Islet of Langerhans (tissue), 1 donor: ENCODE measurements around the gene ABHD2.
"Not testable (repeated sequence)": the region's sequence is repeated elsewhere in the genome, so short reads cannot be mapped to it uniquely, and the experiment has no call there.

Experiments used
- FAIRE-seq: peaks from one replicate; lab custom pipeline; 2011; peaks lifted over from hg19 to GRCh38; lab: Jason Lieb, UNC

ABHD2 gene

GRCh38 chr15:89122505-89123180 lies 34.4 kb downstream of the ABHD2 start:
- no peak for FAIRE-seq

- FAIRE-seq, result no peak
Measured at GRCh38 chr15:89123181-89123525, 34.9 kb downstream of the ABHD2 start.

GRCh38 chr15:89125088-89125826 lies 37.0 kb downstream of the ABHD2 start:
- FAIRE-seq, result no peak

DNA sequence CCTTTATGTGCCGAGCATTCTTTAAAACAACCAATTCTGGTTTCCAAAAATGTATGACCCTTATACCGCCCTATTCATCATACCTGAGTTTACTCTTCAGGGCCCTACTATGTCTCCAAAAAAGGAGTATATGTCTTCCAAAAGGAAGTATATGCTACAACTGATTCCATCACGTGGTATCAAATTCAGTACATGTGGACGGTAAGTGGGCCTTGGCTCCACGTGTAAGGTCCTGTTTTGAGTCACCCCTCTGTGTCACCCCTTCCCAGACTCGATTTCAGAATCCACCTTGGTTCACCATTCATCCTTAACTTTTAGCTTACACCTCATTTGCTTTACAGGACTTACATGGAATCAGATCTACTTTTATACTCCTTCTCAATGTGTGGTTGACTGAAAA lies 37.8 kb downstream of the ABHD2 start:
- FAIRE-seq, result no peak

DNA sequence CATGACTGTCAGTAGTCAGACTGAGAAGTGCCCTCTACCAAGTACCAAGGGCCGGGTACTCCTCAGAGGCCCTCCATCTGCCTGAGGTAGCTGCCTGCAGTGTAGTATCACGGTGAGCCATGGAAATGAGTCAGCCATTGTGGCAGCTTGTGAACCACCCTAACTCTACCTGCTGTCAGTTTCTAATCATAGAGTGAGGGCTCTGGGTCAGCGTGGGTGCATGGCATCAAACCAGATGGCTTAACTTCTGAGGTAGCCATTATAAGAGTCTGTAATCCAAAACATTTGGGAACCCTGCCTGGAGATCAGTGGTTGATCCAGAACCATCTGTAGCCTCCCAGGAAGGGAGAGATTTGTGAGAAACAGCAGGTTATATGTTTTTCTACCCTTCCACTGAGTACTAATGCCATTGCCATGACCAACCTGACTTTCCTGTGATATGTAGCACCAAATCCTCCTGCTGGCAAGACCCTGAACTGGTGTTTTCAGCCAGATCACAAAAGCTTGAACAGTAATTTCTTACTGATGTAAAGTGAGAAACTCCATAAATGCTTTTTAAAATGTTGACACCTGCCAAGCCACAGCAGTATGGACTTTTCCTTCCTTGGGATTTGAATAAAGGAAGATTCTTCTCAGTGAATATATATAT lies 38.9 kb downstream of the ABHD2 start:
- FAIRE-seq, result no peak

GRCh38 chr15:89128320-89129122 lies 40.3 kb downstream of the ABHD2 start:
- no peak for FAIRE-seq

DNA sequence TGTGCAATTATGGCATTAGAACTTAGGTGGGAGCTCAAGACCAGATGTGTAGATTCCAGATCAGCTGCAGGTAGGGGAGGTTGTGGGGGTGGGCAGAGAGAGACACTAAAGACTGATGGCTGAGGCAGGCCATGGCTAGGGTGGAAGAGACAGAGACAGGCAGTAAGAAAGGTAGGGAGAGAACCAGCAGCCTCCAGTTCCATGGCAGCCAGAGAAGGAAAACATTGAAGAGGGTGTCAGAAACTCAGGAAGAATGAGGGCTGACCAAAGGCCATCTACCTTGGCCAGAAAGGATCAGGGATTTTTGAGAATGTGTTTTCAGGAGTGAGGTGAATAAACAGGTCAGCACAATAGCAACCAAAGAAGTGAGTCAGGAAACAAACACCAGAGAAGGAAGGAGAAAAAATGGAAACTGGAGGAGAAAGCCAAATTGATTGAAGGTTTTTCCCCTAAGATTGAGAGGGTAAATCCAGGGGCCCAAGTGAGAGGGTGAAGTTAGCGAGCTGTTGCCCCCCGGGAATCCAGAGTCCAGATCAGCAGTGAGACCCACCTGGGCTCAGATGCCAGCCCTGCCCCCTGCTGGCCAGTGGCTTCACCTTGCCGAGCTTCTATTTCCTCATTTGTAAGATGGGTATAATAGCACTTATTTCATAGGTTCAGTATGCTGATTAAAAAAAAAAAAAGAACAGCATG lies 41.0 kb downstream of the ABHD2 start:
- FAIRE-seq, result no peak

- peak; percentile 56 for FAIRE-seq
Measured at GRCh38 chr15:89129816-89130134, 41.5 kb downstream of the ABHD2 start.

DNA sequence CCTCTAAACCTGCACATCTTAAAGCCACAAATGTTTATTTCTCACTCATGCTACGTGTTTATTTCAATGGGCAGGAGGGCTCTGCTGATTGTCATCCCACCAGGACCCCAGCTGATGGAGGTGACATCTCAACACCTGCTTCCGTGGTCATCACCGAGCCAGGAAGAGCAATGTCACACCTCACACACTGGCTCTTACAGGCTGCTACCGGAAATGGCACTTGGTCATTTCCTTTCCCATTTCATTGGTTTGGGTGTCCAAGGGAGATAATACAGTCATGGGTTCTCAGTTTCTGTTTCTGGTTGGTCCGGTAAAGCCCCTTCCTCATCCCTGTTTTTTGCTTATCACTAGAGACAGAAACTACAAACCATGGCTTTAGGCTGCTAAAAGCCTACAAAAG lies 41.9 kb downstream of the ABHD2 start:
- no peak for FAIRE-seq

DNA sequence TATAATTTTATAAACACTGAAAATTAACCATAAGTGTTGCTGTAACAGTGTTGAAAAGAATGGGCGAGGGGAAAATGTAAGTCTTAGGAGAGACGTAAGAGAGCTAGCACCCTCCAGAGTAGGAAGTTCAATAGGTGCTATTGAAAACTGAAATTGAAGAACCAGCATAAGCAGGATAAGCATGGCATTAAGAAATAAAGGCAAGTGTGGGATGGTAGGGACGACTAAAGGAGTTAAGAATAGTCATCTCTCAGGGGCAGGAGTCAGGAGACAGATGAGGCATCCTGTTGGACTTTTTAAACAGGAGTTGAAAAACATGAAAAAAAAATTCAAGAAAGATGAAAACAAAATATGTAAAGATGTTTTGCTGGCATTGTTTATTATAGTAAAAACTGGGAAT lies 43.5 kb downstream of the ABHD2 start:
- no peak for FAIRE-seq

GRCh38 chr15:89132611-89133507 lies 44.6 kb downstream of the ABHD2 start:
- no peak for FAIRE-seq

- not testable (repeated sequence) for FAIRE-seq
Measured at GRCh38 chr15:89135387-89136077, 47.3 kb downstream of the ABHD2 start.

DNA sequence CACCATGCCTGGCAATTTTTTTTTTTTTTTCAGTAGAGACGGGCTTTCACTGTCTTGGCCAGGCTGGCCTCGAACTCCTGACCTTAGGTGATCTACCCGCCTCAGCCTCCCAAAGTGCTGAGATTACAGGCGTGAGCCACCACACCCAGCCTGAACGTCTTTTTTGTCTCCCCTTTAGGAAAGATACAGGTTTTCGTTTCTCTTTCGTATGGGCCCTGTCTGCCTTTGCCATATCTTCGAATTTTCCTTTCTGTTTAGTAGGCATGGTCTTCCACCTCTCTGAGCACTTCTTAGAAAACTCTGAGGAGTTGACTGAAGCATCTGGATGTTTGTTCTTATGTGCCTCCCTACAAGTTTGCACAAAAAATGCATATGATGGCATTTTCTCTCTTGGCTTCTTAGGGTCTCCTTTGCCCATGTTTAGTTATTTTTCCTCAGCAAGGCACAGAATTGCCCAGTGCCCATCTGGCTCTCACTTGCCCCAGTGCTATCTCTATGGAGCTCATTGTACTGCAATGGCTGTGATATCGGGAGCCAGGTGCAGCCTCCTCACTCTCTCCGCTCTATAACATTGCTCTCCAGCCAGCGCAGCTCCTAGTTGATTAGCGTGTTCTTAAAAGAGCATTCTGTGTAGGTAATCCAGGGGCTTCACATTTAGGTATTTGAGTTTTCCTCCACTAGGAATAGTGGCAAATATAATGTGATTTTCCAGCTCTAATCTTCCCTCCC lies 48.0 kb downstream of the ABHD2 start:
- no peak for FAIRE-seq

GRCh38 chr15:89136818-89137772 lies 48.8 kb downstream of the ABHD2 start:
- FAIRE-seq, result no peak

DNA sequence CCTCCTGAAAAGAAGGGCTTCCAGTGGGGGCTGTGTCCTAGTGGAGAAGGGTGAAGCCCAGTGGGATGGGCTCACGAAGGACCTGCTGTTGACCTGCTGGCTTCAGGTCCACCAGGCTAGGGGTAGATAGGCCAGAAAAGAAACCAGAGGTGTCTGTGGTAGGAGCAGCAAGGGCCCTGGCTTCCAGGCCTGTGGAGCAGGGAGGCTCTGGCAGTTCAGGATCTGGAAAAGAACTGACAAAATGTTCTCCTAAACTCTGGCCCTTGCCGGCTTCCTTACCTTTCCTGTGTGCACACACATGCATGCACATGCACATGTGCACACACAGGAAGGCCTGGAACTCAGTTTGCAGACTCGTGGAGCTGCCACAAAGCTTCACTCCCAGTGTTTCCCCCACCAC lies 49.7 kb downstream of the ABHD2 start:
- no peak for FAIRE-seq

DNA sequence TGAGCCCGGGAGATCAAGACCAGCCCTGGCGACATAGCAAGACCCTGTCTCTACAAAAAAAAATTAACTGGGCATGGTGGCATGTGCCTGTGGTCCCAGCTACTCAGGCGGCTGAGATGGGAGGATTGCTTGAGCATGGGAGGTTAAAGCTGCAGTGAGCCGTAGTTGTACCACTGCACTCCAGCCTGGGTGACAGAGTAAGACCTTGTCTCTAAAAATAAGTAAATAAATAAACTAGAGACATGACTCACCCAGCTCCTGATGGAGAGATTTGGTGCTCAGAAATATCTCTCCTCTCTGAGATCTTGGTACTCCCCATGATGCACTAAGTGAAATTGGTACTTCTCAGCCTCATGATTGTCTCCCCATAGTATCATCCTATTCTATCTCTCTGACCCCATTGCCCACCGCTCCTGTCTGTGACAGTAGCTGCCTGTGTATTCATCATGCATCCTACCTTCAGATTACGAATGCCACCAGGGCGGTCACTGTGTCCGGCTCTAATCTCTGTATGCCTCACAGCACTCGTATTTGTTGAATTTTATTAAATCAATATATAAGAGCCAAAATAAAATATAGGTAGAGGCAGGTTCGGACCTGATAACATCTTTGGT lies 50.9 kb downstream of the ABHD2 start:
- no peak for FAIRE-seq

GRCh38 chr15:89139613-89140499 lies 51.6 kb downstream of the ABHD2 start:
- FAIRE-seq, result no peak
